Endothelial cell of umbilical vein (primary cell): ENCODE data around the gene ATP5PD. TPM values are rescaled to one million over a fixed set of nuclear protein-coding genes. Genes with fewer than 3 reads are reported as not detected.

ENCODE experiments used
- BruUV-seq: library from RNA; stranded (reverse); fragments of 400-500 nt; replicated peaks from 2 replicates; lab custom pipeline; 2021; lab: Mats Ljungman, UMichigan
- CTCF ChIA-PET: fragments of 300-600, 350-600 bp; sonication (Branson Sonifier 250); formaldehyde crosslinking; loops from one replicate; lab custom pipeline; 2021; ENCODE audit warnings: antibody characterized with exemption, inconsistent platforms; lab: Charles Lee
- POLR2A ChIA-PET: fragments of 300-600, 350-600 bp; sonication (Branson Sonifier 250); formaldehyde crosslinking; loops from one replicate; lab custom pipeline; 2021; ENCODE audit warnings: antibody characterized with exemption, inconsistent platforms; lab: Charles Lee
- DNase-seq: peaks from one replicate; pipeline ENCODE4 v3.0.0-alpha.2; 2011; ENCODE audit warnings: low read depth, low spot score
- FAIRE-seq: peaks from 2 replicates; lab custom pipeline; 2011; peaks lifted over from hg19 to GRCh38; lab: Jason Lieb, UNC
- H2AFZ ChIP-seq: 2 replicates; pipeline ENCODE4 v1.6.0; 2012; ENCODE audit warnings: low read depth, low read length, control low read depth, inconsistent platforms
- H3K27ac ChIP-seq: 2 replicates; pipeline ENCODE4 v1.5.1; 2011; ENCODE audit warnings: low read depth, mild to moderate bottlenecking, control low read depth, low read length, moderate library complexity; ENCODE audit not compliant: insufficient read depth
- H3K27me3 ChIP-seq, 2 experiments: 2 replicates each; pipeline versions ENCODE4 v1.6.0 to v1.6.1; 2011; ENCODE audit warnings: low read length in 2 of 2, mixed read lengths in 1 of 2; ENCODE audit not compliant: control insufficient read depth in 2 of 2, insufficient read depth in 2 of 2
- H3K36me3 ChIP-seq, 2 experiments: 2 replicates in 1 of 2; 3 replicates in 1 of 2; pipeline ENCODE4 v1.5.1; 2011; ENCODE audit warnings: low read length in 2 of 2, mild to moderate bottlenecking in 1 of 2, moderate library complexity in 1 of 2; ENCODE audit not compliant: control insufficient read depth in 2 of 2, insufficient read depth in 2 of 2; ENCODE audit errors: extremely low read depth in 1 of 2
- H3K4me1 ChIP-seq: 3 replicates; pipeline ENCODE4 v1.5.1; 2011; ENCODE audit warnings: mild to moderate bottlenecking, low read length; ENCODE audit not compliant: control insufficient read depth, insufficient read depth; ENCODE audit errors: extremely low read depth
- H3K4me2 ChIP-seq: 2 replicates; pipeline ENCODE4 v1.6.1; 2011; ENCODE audit warnings: low read length, control low read depth, mixed read lengths; ENCODE audit not compliant: insufficient read depth
- H3K4me3 ChIP-seq, 3 experiments: fragments of 200-600 bp in 1 of 3; sonication (generic), shearing (Covaris generic) in 1 of 3; replicated peaks in 1 of 3; 2 replicates each; pipeline ENCODE4 v1.5.1; 2011 to 2016; ENCODE audit warnings: control low read depth in 3 of 3, low read length in 3 of 3, mild to moderate bottlenecking in 2 of 3, inconsistent platforms in 1 of 3, low read depth in 1 of 3, moderate library complexity in 1 of 3; ENCODE audit not compliant: insufficient read depth in 1 of 3
- H3K79me2 ChIP-seq: 2 replicates; pipeline ENCODE4 v1.6.0; 2012; ENCODE audit warnings: low read length, inconsistent platforms; ENCODE audit not compliant: control insufficient read depth, insufficient read depth
- H3K9ac ChIP-seq: replicated peaks from 2 replicates; pipeline ENCODE3; 2011; ENCODE audit warnings: low read length, control low read depth; ENCODE audit not compliant: insufficient read depth; ENCODE audit errors: extremely low read depth
- H3K9me1 ChIP-seq: replicated peaks from 3 replicates; pipeline ENCODE4 v1.6.0; 2011; ENCODE audit warnings: mild to moderate bottlenecking, low read length; ENCODE audit not compliant: control insufficient read depth, insufficient read depth; ENCODE audit errors: extremely low read depth
- H3K9me3 ChIP-seq: replicated peaks from 2 replicates; pipeline ENCODE4 v1.5.1; 2012; ENCODE audit warnings: low read length, inconsistent platforms; ENCODE audit not compliant: control insufficient read depth, insufficient read depth
- H4K20me1 ChIP-seq: replicated peaks from 2 replicates; pipeline ENCODE3; 2011; ENCODE audit warnings: mild to moderate bottlenecking, low read length; ENCODE audit not compliant: control insufficient read depth, insufficient read depth; ENCODE audit errors: extremely low read depth
- EZH2 ChIP-seq: IDR thresholded peaks from 2 replicates; pipeline ENCODE4 v1.6.1; 2012; ENCODE audit warnings: borderline replicate concordance, low read depth, mild to moderate bottlenecking, moderate library complexity, low read length, inconsistent platforms; ENCODE audit not compliant: severe bottlenecking
- FOS ChIP-seq: IDR thresholded peaks from 2 replicates; pipeline ENCODE4 v1.6.1; 2011; ENCODE audit warnings: mild to moderate bottlenecking, low read length, moderate library complexity, borderline replicate concordance; ENCODE audit not compliant: insufficient read depth
- GATA2 ChIP-seq: IDR thresholded peaks from 2 replicates; pipeline ENCODE4 v1.7.0; 2011; ENCODE audit warnings: low read depth, mild to moderate bottlenecking, moderate library complexity, mixed read lengths, low read length; ENCODE audit not compliant: insufficient read length, insufficient read depth
- JUN ChIP-seq: IDR thresholded peaks from 2 replicates; pipeline ENCODE4 v1.6.1; 2011; ENCODE audit warnings: borderline replicate concordance, low read depth; ENCODE audit not compliant: insufficient read length, insufficient read depth
- MAX ChIP-seq: IDR thresholded peaks from 2 replicates; pipeline ENCODE4 v1.6.1; 2011; ENCODE audit not compliant: insufficient read depth, insufficient read length
- MYC ChIP-seq: IDR thresholded peaks from one replicate; pipeline ENCODE4 v1.6.1; 2011; ENCODE audit warnings: mild to moderate bottlenecking, low read depth, low read length
- POLR2A ChIP-seq: IDR thresholded peaks from 2 replicates; pipeline ENCODE4 v1.6.1; 2012; ENCODE audit warnings: low read depth, mild to moderate bottlenecking, control low read depth, low read length
- POLR2AphosphoS5 ChIP-seq: IDR thresholded peaks from 2 replicates; pipeline ENCODE4 v1.6.1; 2012; ENCODE audit warnings: low read depth, mild to moderate bottlenecking, control low read depth, low read length, moderate library complexity; ENCODE audit not compliant: insufficient read depth
- dilution Hi-C: fragments of 300-500 bp; cut with MboI; formaldehyde crosslinking; loops from one replicate; pipeline ENCODE4 v1.15.0; 2019; ENCODE audit warnings: low sequenced_read_pairs; ENCODE audit not compliant: extremely low pct_ligation_motif_present
- intact Hi-C: fragments of 100-400 bp; cut with micrococcal nuclease; formaldehyde crosslinking; loops from one replicate; pipeline ENCODE4 v1.10.0; 2022
- polyA plus RNA-seq, 4 experiments: library from polyadenylated mRNA; depleted of rRNA in 3 of 4; stranded (reverse) in 3 of 4; unstranded in 1 of 4; fragments of >200 nt; gene quantifications; 2 replicates each; pipeline versions ENCODE4 v1.2.1 to v1.2.3, GENCODE V29; 2011 to 2012; ENCODE audit warnings: missing spikeins in 1 of 4
- total RNA-seq: library from RNA; stranded (reverse); gene quantifications from 2 replicates; pipeline ENCODE4 v1.2.3, GENCODE V29; 2021
- TF ChIP-seq, protein P1 (sequence below), 2 donors: IDR thresholded peaks; 1 replicate in 1 of 2; 2 replicates in 1 of 2; pipeline ENCODE4 v1.5.1; 2011; ENCODE audit warnings: low read length in 2 of 2, mild to moderate bottlenecking in 2 of 2, moderate library complexity in 2 of 2, control low read depth in 1 of 2, inconsistent platforms in 1 of 2, low read depth in 1 of 2; ENCODE audit not compliant: insufficient read depth in 1 of 2; ENCODE audit errors: extremely low read depth in 1 of 2

The ATP5PD gene
- total and polyA plus RNA-seq, 2 donors (not counting 3 experiments of a cell fraction or from before 2014, with no cell fraction given), result 182 to 200 TPM

DNA sequence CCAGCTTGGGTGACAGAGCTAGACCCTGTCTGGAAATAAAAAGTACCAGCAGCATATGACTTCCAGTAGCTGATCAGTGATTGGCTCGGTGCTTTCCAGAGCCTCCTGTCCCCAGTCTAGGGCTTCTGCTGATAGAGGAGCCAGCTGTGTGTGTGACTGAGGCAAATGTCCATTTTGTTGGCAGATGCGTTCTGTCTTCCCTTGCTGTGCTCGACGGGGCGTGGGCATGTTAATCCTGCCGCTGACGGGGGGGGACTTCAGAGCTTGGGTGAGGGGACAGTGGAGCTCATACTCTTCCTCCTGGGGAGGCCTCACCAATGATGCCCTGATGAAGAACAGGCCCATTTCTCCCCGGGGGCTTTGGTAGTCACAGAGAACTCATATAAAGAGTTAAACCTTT, 14.8 kb upstream of the ATP5PD start:
- no peaks in the 10 kb centered on the region for H4K20me1 ChIP-seq
- no peaks in the 10 kb centered on the region for H3K9me3 ChIP-seq
- TF ChIP-seq FOS (no peak), GATA2 (no peak), JUN (no peak), POLR2A (no peak), MYC (no peak), EZH2 (no peak), MAX (no peak), POLR2AphosphoS5 (no peak)
- TF ChIP-seq, protein P1, sequence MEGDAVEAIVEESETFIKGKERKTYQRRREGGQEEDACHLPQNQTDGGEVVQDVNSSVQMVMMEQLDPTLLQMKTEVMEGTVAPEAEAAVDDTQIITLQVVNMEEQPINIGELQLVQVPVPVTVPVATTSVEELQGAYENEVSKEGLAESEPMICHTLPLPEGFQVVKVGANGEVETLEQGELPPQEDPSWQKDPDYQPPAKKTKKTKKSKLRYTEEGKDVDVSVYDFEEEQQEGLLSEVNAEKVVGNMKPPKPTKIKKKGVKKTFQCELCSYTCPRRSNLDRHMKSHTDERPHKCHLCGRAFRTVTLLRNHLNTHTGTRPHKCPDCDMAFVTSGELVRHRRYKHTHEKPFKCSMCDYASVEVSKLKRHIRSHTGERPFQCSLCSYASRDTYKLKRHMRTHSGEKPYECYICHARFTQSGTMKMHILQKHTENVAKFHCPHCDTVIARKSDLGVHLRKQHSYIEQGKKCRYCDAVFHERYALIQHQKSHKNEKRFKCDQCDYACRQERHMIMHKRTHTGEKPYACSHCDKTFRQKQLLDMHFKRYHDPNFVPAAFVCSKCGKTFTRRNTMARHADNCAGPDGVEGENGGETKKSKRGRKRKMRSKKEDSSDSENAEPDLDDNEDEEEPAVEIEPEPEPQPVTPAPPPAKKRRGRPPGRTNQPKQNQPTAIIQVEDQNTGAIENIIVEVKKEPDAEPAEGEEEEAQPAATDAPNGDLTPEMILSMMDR (IDR thresholded peaks at IDR 0.05; ENCODE audit: extremely low read depth in 1 of 2, insufficient read depth in 1 of 2, low read depth in 1 of 2, low read length in 2 of 2), result no peak
- H3K27ac ChIP-seq, result no peak overlapping the region
- CTCF ChIA-PET, result interaction anchor here (1.0 to 6.1 kb wide), 5 partner anchors 12 to 53 kb away, joined by 3 to 80 read pairs (median 13); no protein-coding TSS in a partner anchor
- DNase-seq, result no peak
- H3K79me2 ChIP-seq, result no peaks in the 10 kb centered on the region
- H3K9ac ChIP-seq, result no peak overlapping the region
- H3K4me2 ChIP-seq, result no peak overlapping the region
- no peak overlapping the region for H2AFZ ChIP-seq
- H3K9me1 ChIP-seq, result no peaks in the 10 kb centered on the region
- intact Hi-C loops (no loop called here), dilution Hi-C loops (no loop called here)
- FAIRE-seq, result no peak
- H3K4me3 ChIP-seq, result no peak overlapping the region
- H3K36me3 ChIP-seq, result peaks cover 8 to 29% of the 10 kb centered on the region in 2 experiments
- POLR2A ChIA-PET, result interaction anchor here (0.9 kb wide), 1 partner anchor 26 kb away, joined by 3 read pairs; the partner anchor contains the start of gene SLC16A5
- no peaks in the 10 kb centered on the region for H3K27me3 ChIP-seq
- no TSS peak for BruUV-seq
- peaks cover 6% of the 10 kb centered on the region for H3K4me1 ChIP-seq
